Activated naive CD4-positive, alpha-beta T cell treated with Interleukin-2 at 50 U/mL for 16 hours (primary cell): ENCODE results near the gene DISC1.
"Not testable (repeated sequence)": the region's sequence is repeated elsewhere in the genome, so short reads cannot be mapped to it uniquely, and the experiment has no call there.

Experiments used
- DNase-seq: peaks from one replicate; pipeline ENCODE4 v3.0.0-alpha.2; 2020

DISC1 gene

GRCh38 chr1:231779081-231779480, 152.5 kb downstream of the DISC1 start:
- no peak for DNase-seq

- DNase-seq = no peak
Observed at GRCh38 chr1:231781892-231782291, 155.3 kb downstream of the DISC1 start.

GRCh38 chr1:231785073-231785472, 158.5 kb downstream of the DISC1 start:
- DNase-seq = not testable (repeated sequence)

GRCh38 chr1:231786126-231786525, 159.5 kb downstream of the DISC1 start:
- no peak for DNase-seq

- no peak for DNase-seq
Observed at GRCh38 chr1:231792634-231793033, 166.0 kb downstream of the DISC1 start.

- no peak for DNase-seq
Observed at GRCh38 chr1:231793893-231794292, 167.3 kb downstream of the DISC1 start.

- DNase-seq = no peak
Observed at GRCh38 chr1:231796141-231796540, 169.6 kb downstream of the DISC1 start.

GRCh38 chr1:231799363-231799986, 172.9 kb downstream of the DISC1 start:
- DNase-seq = no peak

GRCh38 chr1:231800108-231800507, 173.5 kb downstream of the DISC1 start:
- no peak for DNase-seq

GRCh38 chr1:231801042-231801585, 174.5 kb downstream of the DISC1 start:
- DNase-seq = no peak

- DNase-seq = no peak
Observed at GRCh38 chr1:231803353-231803752, 176.8 kb downstream of the DISC1 start.

- peak; percentile 2 for DNase-seq
Observed at GRCh38 chr1:231806623-231807495, 180.3 kb downstream of the DISC1 start.

- DNase-seq = no peak
Observed at GRCh38 chr1:231807541-231807940, 181.0 kb downstream of the DISC1 start.

- no peak for DNase-seq
Observed at GRCh38 chr1:231808116-231808515, 181.5 kb downstream of the DISC1 start.

GRCh38 chr1:231808990-231809389, 182.4 kb downstream of the DISC1 start:
- DNase-seq = no peak

GRCh38 chr1:231810415-231810814, 183.8 kb downstream of the DISC1 start:
- DNase-seq = no peak

- DNase-seq = no peak
Observed at GRCh38 chr1:231814021-231814420, 187.4 kb downstream of the DISC1 start.

- no peak for DNase-seq
Observed at GRCh38 chr1:231814521-231814920, 187.9 kb downstream of the DISC1 start.

- DNase-seq = no peak
Observed at GRCh38 chr1:231817801-231818200, 191.2 kb downstream of the DISC1 start.

- no peak for DNase-seq
Observed at GRCh38 chr1:231818337-231818736, 191.7 kb downstream of the DISC1 start.

GRCh38 chr1:231821281-231821680, 194.7 kb downstream of the DISC1 start:
- DNase-seq = no peak

- DNase-seq = no peak
Observed at GRCh38 chr1:231822041-231822440, 195.5 kb downstream of the DISC1 start.

- no peak for DNase-seq
Observed at GRCh38 chr1:231826566-231826965, 200.0 kb downstream of the DISC1 start.
